HG03469 (cell line): Measurements from ENCODE around the gene SNCB.

Experiments
- ATAC-seq: cut with Tn5 transposase; IDR thresholded peaks from one replicate; pipeline ENCODE4 v1.9.1; 2021; ENCODE audit warnings: mild to moderate bottlenecking, moderate library complexity, moderate number of reproducible peaks; ENCODE audit not compliant: unreplicated experiment

The SNCB gene

GRCh38 chr5:176661676-176662075, 31.3 kb upstream of the SNCB start:
- no peak for ATAC-seq

GRCh38 chr5:176660860-176661641, 30.7 kb upstream of the SNCB start:
- no peak for ATAC-seq

DNA sequence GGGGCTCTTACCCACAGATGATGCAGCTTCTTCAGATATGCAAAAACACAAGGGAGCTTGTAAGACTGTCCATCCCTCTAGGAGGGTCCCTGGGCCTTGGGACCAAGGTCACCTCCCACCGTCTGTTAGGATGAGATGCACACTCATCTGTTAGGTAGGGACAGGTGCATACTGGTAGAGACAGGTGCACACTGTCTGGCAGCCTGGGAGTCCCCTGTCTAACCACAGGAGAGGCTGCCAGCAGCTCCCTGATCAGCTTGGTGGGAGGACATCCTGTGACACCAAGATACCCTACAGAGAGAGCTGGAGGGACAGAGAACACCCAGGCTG, 30.2 kb upstream of the SNCB start:
- no peak for ATAC-seq

DNA sequence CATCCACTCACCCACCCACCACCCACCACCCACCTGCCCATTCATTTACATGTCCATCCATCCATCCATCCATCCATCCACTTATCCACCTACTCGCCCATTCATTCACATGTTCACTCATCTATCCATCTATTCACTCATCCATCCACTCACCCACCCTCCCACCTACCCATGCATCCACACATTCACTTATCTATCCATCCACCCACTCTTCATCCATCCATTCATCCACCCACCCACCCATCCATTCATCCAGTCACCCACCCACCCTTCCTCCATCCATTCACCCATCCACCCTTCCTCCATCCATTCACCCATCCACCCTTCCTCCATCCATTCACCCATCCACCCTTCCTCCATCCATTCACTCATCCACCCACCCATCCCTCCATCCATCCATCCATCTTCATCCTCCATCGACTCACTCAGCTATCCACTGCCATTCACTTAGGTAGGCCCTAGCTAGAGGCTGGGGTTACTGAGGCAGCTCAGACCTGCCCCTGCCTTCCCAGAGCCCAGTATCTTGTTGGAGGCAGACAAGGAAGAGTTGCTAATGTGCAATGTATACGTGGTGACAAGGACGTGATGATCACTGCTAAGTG, 29.6 kb upstream of the SNCB start:
- ATAC-seq: no peak

- no peak for ATAC-seq
These were observed 29.1 kb upstream of the SNCB start for GRCh38 chr5:176659512-176659839.

- ATAC-seq: no peak
These were observed 28.6 kb upstream of the SNCB start for GRCh38 chr5:176658817-176659511.

GRCh38 chr5:176658007-176658599, 27.8 kb upstream of the SNCB start:
- ATAC-seq: peak; percentile 37

GRCh38 chr5:176656467-176656990, 26.2 kb upstream of the SNCB start:
- ATAC-seq: no peak

GRCh38 chr5:176654856-176655255, 24.5 kb upstream of the SNCB start:
- no peak for ATAC-seq

DNA sequence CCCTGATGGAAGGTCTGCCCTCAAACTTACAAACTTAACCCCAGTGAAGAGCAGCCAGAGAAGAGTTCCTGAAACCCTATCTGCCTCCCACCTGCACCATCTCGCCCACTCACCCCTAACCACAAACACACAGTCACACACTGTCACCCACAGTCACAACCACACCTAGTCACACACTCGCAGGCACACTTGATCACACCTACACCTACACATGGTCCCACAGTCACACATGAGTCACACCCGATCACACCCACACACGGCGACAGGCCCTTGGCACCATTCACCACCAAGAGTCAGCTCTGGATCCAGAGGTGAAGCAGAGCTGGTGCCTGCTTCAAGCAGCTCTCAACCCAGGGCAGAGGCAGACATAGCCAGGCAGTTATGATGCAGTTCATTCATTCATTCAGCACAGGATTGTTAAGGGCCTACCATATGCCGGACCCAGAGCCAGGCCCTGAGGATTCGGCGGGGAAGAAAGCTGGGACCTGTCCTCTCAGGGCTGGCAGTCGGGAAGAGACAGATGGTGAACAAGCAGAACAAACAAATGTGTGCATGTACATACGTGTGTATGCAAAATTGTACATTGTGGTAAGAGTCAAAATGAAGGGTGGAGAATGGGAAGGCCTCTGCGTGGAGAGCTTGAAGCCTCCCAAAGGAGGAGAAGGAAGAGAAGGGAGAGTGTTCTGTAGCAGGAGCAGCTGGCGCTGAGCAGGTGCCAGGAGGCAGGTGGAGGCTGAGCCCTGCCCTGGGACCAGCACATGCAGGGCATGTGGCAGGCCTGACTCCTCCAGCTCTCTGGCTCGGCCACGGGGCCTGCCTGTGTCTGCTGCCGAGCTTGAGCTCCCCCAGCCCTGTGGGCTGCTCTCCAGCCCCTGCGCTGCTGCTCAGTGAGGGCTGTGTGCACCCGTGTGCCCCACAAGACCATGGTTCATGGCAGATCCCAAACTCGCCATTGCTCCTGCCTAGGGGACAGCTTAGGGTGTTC, 23.4 kb upstream of the SNCB start:
- no peak for ATAC-seq

GRCh38 chr5:176652136-176652535, 21.8 kb upstream of the SNCB start:
- no peak for ATAC-seq

DNA sequence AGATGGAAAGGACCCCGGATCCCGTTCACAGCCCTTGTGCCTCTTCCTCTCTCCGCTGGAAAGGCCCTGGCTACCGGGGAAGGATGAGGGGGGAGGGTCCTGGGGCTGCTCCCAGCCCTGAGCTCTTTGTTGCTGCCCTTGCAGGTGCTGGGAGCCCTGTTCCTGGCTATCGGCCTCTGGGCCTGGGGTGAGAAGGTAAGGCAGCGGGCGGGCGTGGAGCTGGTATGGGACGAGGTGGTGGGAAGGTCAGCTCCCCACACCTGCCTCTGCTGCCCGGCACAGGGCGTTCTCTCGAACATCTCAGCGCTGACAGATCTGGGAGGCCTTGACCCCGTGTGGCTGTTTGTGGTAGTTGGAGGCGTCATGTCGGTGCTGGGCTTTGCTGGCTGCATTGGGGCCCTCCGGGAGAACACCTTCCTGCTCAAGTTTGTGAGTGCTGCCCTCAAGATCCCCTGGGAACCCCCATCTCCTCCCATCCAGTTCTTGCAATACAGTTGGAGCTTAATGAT, 21.2 kb upstream of the SNCB start:
- ATAC-seq: no peak

GRCh38 chr5:176650354-176650884, 20.1 kb upstream of the SNCB start:
- ATAC-seq: no peak

DNA sequence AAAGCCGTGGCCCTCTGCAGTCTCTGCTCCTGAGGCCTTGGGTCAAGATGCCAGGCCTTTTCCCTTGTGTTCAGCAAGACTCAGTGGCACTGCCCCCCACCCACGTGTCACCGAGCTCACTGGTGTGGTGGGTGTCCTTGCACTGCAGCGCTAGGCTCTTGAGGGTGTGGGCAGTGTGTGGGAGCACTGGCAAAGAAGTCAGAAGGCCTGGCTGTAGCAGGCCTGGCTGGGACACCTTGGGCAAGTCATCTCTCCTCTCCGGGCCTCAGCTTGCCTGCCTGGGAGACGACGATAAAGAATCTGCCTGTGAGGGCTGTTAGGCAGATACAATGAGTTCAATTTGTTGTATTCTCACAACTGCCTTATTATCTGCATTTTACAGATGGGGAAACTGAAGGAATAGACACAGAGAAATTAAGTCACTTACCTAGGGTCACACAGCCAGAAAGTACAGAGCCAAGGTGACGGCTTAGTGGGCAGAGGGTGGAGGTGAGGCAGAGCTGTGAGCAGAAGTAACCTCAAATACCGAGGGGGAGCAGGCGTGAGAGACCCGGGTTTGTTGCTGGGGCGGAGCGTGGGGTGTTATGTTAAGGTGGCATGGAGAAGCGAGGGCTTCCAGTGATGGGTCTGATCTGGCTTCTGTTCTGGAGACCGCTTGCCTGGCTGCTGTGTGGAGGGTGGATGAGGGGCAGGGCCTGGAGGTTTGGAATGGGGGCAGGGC, 18.3 kb upstream of the SNCB start:
- no peak for ATAC-seq

GRCh38 chr5:176647843-176648473, 17.6 kb upstream of the SNCB start:
- ATAC-seq: no peak

DNA sequence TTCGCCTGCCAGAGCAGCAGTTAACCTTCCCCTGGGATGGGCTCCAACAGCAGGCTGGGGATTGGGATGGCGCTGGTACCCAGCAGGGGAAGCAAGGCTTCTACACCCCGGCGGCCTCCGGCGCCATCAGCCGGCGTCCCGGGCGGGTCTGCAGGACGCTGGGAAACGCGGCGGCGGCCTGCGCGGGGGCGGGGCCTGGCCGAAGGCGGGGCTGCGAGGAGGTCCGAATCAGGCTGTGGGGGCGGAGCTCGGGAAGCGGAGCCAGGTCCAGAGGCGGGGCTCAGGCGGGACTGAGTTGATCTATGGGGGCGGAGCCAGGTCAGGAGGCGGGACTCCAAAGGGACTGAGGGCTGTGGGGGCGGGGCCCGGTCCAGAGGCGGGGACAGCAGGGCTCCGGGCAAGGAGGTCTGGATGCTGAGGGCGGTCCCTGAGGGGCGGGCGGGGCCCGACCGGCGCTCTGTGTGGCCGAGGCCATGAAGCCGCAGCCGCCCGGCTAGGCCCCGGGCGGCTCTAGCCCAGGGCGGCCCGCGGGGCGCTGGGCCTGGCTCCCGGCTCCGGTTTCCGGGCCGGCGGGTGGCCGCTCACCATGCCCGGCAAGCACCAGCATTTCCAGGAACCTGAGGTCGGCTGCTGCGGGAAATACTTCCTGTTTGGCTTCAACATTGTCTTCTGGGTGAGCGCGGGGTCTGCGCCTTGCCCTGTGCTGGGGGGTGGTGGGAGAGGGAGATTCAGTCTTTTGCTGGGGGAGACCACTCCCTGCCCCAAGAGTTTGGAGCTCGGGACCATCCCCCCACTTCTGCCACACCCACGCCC, 16.9 kb upstream of the SNCB start, which contains the start of gene TSPAN17:
Gene TSPAN17, plus strand, starts transcription at position 455 of the 813 bp plus-strand sequence. Its CDS starts 132 bp downstream, at position 587.
- peak; percentile 83 for ATAC-seq

- peak; percentile 3 for ATAC-seq
These were observed 16.3 kb upstream of the SNCB start for GRCh38 chr5:176646707-176647029.
